Measurements from ENCODE around the gene FIGN.

GRCh38 chr2:163693484-163693883 is 42.3 kb downstream of the FIGN start:
- no peak for TF ChIP-seq CTCF (IDR thresholded peaks at IDR 0.05; ENCODE audit: control extremely low read depth in 1 of 3, insufficient read depth in 1 of 3, low read depth in 1 of 3, low read length in 3 of 3)
- no peak for TF ChIP-seq CHD1 (IDR thresholded peaks at IDR 0.05; ENCODE audit: low read depth, low read length)
- TF ChIP-seq EZH2 (IDR thresholded peaks at IDR 0.05; ENCODE audit: low read depth, low read length, severe bottlenecking): no peak
- TF ChIP-seq JUND (IDR thresholded peaks at IDR 0.05; ENCODE audit: low read length): no peak
- no peak for TF ChIP-seq EP300 (IDR thresholded peaks at IDR 0.05; ENCODE audit: borderline replicate concordance in 1 of 2, low read depth in 2 of 2, low read length in 2 of 2)
- TF ChIP-seq CREB1 (IDR thresholded peaks at IDR 0.05): no peak
- no peak for TF ChIP-seq ZNF274 (IDR thresholded peaks at IDR 0.05; ENCODE audit: borderline replicate concordance, extremely low read depth, low read length)

Data from H1 (cell line).